ENCODE measurements around the gene NBPF1. TPM values are rescaled to one million over a fixed set of nuclear protein-coding genes. Genes with fewer than 3 reads are reported as not detected.
"Not testable (repeated sequence)": the region's sequence is repeated elsewhere in the genome, so short reads cannot be mapped to it uniquely, and the experiment has no call there.

NBPF1 gene
- total and polyA plus RNA-seq, 2 donors (not counting 3 experiments of a cell fraction or from before 2014, with no cell fraction given) = 23.0 to 58.4 TPM

DNA sequence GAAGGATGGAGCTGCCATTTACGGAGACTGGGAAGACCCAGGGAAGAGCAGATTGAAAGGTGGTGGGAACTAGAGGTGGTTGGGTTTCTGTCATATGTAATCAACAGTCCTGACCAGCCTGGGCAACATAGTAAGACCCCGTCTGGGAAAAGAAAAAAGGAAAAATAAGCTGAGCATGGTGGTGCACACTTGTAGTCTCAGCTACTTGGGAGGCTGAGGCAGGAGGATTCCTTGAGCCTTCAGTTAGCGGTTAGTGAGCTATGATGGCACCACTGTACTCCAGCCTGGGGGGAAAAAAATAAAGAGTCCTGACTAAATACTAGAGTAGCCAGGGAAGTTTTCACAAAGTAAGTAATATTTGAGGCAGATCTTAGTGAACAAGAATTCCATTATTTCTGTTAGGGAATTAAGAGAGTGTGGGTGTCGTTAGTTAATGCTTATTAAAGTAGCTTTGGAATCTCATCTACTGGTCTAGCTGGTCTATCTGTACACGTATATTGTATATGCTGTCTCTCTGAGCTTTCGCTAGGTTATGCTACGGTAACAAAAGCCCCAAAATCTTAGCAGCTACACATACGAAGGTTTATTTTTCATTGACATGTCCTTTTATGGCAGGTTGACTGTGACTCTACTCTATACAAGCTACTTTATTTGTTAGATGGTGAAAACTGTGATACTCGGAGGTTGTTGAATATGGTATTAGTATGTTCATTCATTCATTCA lies 4.4 kb downstream of the NBPF1 start:
- intact Hi-C loops (cut with micrococcal nuclease) (no loop called here), dilution Hi-C loops (cut with MboI; ENCODE audit: extremely low pct_ligation_motif_present, low sequenced_read_pairs) (no loop called here)
- H3K27me3 ChIP-seq (ENCODE audit: control insufficient read depth in 2 of 2, insufficient read depth in 2 of 2, low read length in 2 of 2) = no peaks in the 10 kb centered on the region
- no peaks in the 10 kb centered on the region for H3K9me1 ChIP-seq (replicated peaks; ENCODE audit: control insufficient read depth, extremely low read depth, insufficient read depth, low read length)
- CTCF ChIA-PET = interaction anchor here (0.6 to 2.8 kb wide), 4 partner anchors 8 to 343 kb away, joined by 4 to 35 read pairs (median 6); no protein-coding TSS in a partner anchor
- no peak overlapping the region for H3K4me3 ChIP-seq (replicated peaks in 1 of 3; ENCODE audit: insufficient read depth in 1 of 3, low read depth in 1 of 3, low read length in 3 of 3)
- H3K4me1 ChIP-seq (ENCODE audit: control insufficient read depth, extremely low read depth, insufficient read depth, low read length) = peaks cover 12% of the 10 kb centered on the region
- no TSS peak for BruUV-seq (replicated peaks)
- H3K27ac ChIP-seq (ENCODE audit: insufficient read depth, low read depth, low read length) = no peak overlapping the region
- TF ChIP-seq EZH2 (IDR thresholded peaks at IDR 0.05; ENCODE audit: borderline replicate concordance, low read depth, low read length, severe bottlenecking) (no peak), POLR2A (IDR thresholded peaks at IDR 0.05; ENCODE audit: low read depth, low read length) (no peak), MYC (IDR thresholded peaks at IDR 0.05; ENCODE audit: low read depth, low read length) (no peak), JUN (IDR thresholded peaks at IDR 0.05; ENCODE audit: borderline replicate concordance, insufficient read depth, insufficient read length, low read depth) (no peak)
- TF ChIP-seq, protein P1, sequence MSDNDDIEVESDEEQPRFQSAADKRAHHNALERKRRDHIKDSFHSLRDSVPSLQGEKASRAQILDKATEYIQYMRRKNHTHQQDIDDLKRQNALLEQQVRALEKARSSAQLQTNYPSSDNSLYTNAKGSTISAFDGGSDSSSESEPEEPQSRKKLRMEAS (IDR thresholded peaks at IDR 0.05; ENCODE audit: insufficient read depth, insufficient read length) = no peak
- no peak overlapping the region for H2AFZ ChIP-seq (ENCODE audit: low read depth, low read length)
- no peak overlapping the region for H3K9ac ChIP-seq (replicated peaks; ENCODE audit: extremely low read depth, insufficient read depth, low read length)
- FAIRE-seq (no peak), DNase-seq (ENCODE audit: low read depth, low spot score) (no peak)
- H3K79me2 ChIP-seq (ENCODE audit: control insufficient read depth, insufficient read depth, low read length) = peaks cover 6% of the 10 kb centered on the region
- H4K20me1 ChIP-seq (replicated peaks; ENCODE audit: control insufficient read depth, extremely low read depth, insufficient read depth, low read length) = no peaks in the 10 kb centered on the region
- POLR2A ChIA-PET = no interaction called here
- no peak overlapping the region for H3K4me2 ChIP-seq (ENCODE audit: insufficient read depth, low read length)
- peaks cover 9 to 19% of the 10 kb centered on the region in 2 experiments for H3K36me3 ChIP-seq (ENCODE audit: control insufficient read depth in 2 of 2, extremely low read depth in 1 of 2, insufficient read depth in 2 of 2, low read length in 2 of 2)
- no peaks in the 10 kb centered on the region for H3K9me3 ChIP-seq (replicated peaks; ENCODE audit: control insufficient read depth, insufficient read depth, low read length)

DNA sequence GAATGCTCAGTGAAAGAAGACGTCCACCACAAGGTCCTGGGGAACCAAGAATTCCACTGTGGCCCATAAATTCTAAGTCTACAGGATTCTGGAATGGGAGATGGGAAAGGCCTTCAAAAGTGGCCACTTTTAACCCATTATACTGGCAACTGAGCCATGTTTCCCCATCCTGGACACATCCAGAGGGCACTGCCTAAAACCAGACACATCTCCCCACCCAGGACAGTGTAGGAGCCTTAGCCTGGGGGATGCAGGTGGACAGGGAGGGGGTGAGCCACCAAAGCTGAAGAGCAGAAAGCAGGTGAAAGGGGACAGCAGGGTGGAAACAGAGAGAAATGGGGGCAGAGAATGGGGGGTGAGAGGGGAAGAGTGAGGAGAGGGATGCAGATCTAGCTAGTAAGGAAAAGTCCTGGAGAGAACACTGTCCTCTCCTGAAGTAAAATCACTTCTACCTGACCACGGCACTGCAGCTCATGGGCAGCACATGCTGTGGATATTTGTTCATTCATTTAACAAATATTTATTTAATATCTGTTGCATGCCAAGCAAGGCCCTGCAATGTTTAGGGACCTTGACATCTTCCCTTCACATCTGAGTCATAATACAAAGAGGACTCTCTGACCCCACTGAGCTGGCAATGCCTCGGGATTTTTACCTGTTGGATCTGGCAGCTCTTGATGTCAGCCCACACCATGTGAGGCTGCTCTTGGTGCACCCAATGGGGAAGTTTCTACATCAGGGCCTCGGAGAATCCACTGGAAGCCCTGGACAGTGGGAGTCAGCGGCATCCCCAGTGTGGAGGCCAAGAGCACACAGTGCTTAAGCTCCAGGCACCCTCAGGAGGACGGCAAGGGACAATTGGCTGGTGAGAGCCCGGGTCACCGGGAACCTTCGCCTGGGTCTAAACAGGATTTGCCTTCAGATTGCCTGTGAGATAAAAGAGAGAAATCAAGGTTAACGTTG lies 5.2 kb downstream of the NBPF1 start:
- BruUV-seq (replicated peaks); H3K4me3 ChIP-seq (replicated peaks in 1 of 3; ENCODE audit: insufficient read depth in 1 of 3, low read depth in 1 of 3, low read length in 3 of 3); H3K79me2 ChIP-seq (ENCODE audit: control insufficient read depth, insufficient read depth, low read length); H3K9me3 ChIP-seq (replicated peaks; ENCODE audit: control insufficient read depth, insufficient read depth, low read length); FAIRE-seq; H3K27me3 ChIP-seq (ENCODE audit: control insufficient read depth in 2 of 2, insufficient read depth in 2 of 2, low read length in 2 of 2); H3K4me2 ChIP-seq (ENCODE audit: insufficient read depth, low read length); H3K4me1 ChIP-seq (ENCODE audit: control insufficient read depth, extremely low read depth, insufficient read depth, low read length); POLR2A ChIA-PET; DNase-seq (ENCODE audit: low read depth, low spot score); dilution Hi-C loops (cut with MboI; ENCODE audit: extremely low pct_ligation_motif_present, low sequenced_read_pairs); H3K27ac ChIP-seq (ENCODE audit: insufficient read depth, low read depth, low read length); H3K9ac ChIP-seq (replicated peaks; ENCODE audit: extremely low read depth, insufficient read depth, low read length); H2AFZ ChIP-seq (ENCODE audit: low read depth, low read length); H3K9me1 ChIP-seq (replicated peaks; ENCODE audit: control insufficient read depth, extremely low read depth, insufficient read depth, low read length); intact Hi-C loops (cut with micrococcal nuclease); H4K20me1 ChIP-seq (replicated peaks; ENCODE audit: control insufficient read depth, extremely low read depth, insufficient read depth, low read length): not testable (repeated sequence)
- H3K36me3 ChIP-seq (ENCODE audit: control insufficient read depth in 2 of 2, extremely low read depth in 1 of 2, insufficient read depth in 2 of 2, low read length in 2 of 2) = peaks cover 9 to 19% of the 10 kb centered on the region in 2 experiments
- CTCF ChIA-PET = interaction anchor here (1.6 to 2.8 kb wide), 3 partner anchors 12 to 344 kb away, joined by 5 to 35 read pairs (median 8); no protein-coding TSS in a partner anchor
